SK-N-SH (cell line): ENCODE data around the gene GAB2. TPM values are rescaled to one million over a fixed set of nuclear protein-coding genes. Genes with fewer than 3 reads are reported as not detected.

Experiments
- CTCF ChIA-PET: fragments of 300-600, 350-600 bp; formaldehyde crosslinking; extraction: SDS; loops from one replicate; lab custom pipeline; 2021; lab: Yijun Ruan, JAX
- POLR2A ChIA-PET: fragments of 350-600 bp; sonication (Branson Sonifier 250); formaldehyde crosslinking; extraction: SDS; loops from one replicate; lab custom pipeline; 2020; ENCODE audit warnings: antibody characterized with exemption, inconsistent platforms; lab: Yijun Ruan, JAX
- DNase-seq: peaks from one replicate; pipeline ENCODE4 v3.0.0; 2012
- H2AFZ ChIP-seq: fragments of 200-600 bp; sonication (generic); 2 replicates; pipeline ENCODE4 v1.8.1; 2016; ENCODE audit warnings: antibody characterized with exemption, mild to moderate bottlenecking, low read depth
- H3F3A ChIP-seq: fragments of 200-600 bp; sonication (generic); replicated peaks from 2 replicates; pipeline ENCODE3; 2016; ENCODE audit warnings: antibody characterized with exemption, mild to moderate bottlenecking; ENCODE audit not compliant: insufficient read depth
- H3K27ac ChIP-seq, 2 experiments: fragments of 200-500 bp in 1 of 2; fragments of 200-600 bp in 1 of 2; sonication (Bioruptor generic) in 1 of 2; sonication (generic), shearing (Covaris generic) in 1 of 2; 2 replicates each; pipeline versions ENCODE4 v1.5.1 to v1.6.1; 2014 to 2016; ENCODE audit warnings: low read depth in 2 of 2, inconsistent platforms in 1 of 2, low read length in 1 of 2, mild to moderate bottlenecking in 1 of 2, mixed read lengths in 1 of 2
- H3K27me3 ChIP-seq: fragments of 200-600 bp; sonication (generic), shearing (Covaris generic); 2 replicates; pipeline ENCODE4 v1.6.1; 2016; ENCODE audit warnings: mixed run types; ENCODE audit not compliant: insufficient read depth
- H3K36me3 ChIP-seq, 2 experiments: fragments of 200-500 bp in 1 of 2; fragments of 200-600 bp in 1 of 2; sonication (Bioruptor generic) in 1 of 2; sonication (generic) in 1 of 2; replicated peaks in 1 of 2; 2 replicates each; pipeline versions ENCODE3 to v1.5.1; 2014 to 2016; ENCODE audit warnings: low read length in 1 of 2, mild to moderate bottlenecking in 1 of 2; ENCODE audit not compliant: insufficient read depth in 2 of 2, control insufficient read depth in 1 of 2
- H3K4me1 ChIP-seq, 2 experiments: fragments of 200-500 bp in 1 of 2; fragments of 200-600 bp in 1 of 2; sonication (Bioruptor generic) in 1 of 2; sonication (generic), shearing (Covaris generic) in 1 of 2; 2 replicates each; pipeline versions ENCODE4 v1.5.1 to v1.6.1; 2014 to 2016; ENCODE audit warnings: low read depth in 1 of 2, low read length in 1 of 2, mixed run types in 1 of 2; ENCODE audit not compliant: insufficient read depth in 2 of 2, control insufficient read depth in 1 of 2
- H3K4me2 ChIP-seq: fragments of 200-600 bp; sonication (generic), shearing (Covaris generic); 2 replicates; pipeline ENCODE4 v1.6.1; 2017; ENCODE audit warnings: mixed run types
- H3K4me3 ChIP-seq, 2 experiments: fragments of 200-500 bp in 1 of 2; fragments of 200-600 bp in 1 of 2; sonication (Bioruptor generic) in 1 of 2; sonication (generic), shearing (Covaris generic) in 1 of 2; 2 replicates each; pipeline versions ENCODE4 v1.5.1 to v1.8.1; 2014 to 2016; ENCODE audit warnings: low read depth in 2 of 2, inconsistent platforms in 1 of 2, low read length in 1 of 2, mild to moderate bottlenecking in 1 of 2, mixed read lengths in 1 of 2, moderate library complexity in 1 of 2
- H3K79me2 ChIP-seq: fragments of 200-600 bp; sonication (generic); 2 replicates; pipeline ENCODE4 v1.8.1; 2017; ENCODE audit warnings: mild to moderate bottlenecking; ENCODE audit not compliant: insufficient read depth
- H3K9ac ChIP-seq: fragments of 200-600 bp; sonication (generic); 2 replicates; pipeline ENCODE4 v1.6.1; 2017; ENCODE audit warnings: mixed run types
- H3K9me2 ChIP-seq: fragments of 200-600 bp; sonication (generic); 2 replicates; pipeline ENCODE4 v1.6.1; 2017; ENCODE audit warnings: mixed run types
- H3K9me3 ChIP-seq: fragments of 200-600 bp; sonication (generic); 2 replicates; pipeline ENCODE4 v1.6.1; 2017; ENCODE audit warnings: mixed run types, mild to moderate bottlenecking, moderate library complexity
- H4K20me1 ChIP-seq: fragments of 200-600 bp; sonication (generic); 2 replicates; pipeline ENCODE4 v1.6.1; 2017; ENCODE audit warnings: mild to moderate bottlenecking, mixed run types; ENCODE audit not compliant: insufficient read depth
- CHD2 ChIP-seq: fragments of 150-350 bp; IDR thresholded peaks from 2 replicates; pipeline ENCODE4 v1.6.1; 2018; ENCODE audit warnings: low read length; ENCODE audit not compliant: partially characterized antibody
- EZH2phosphoT487 ChIP-seq: fragments of 200-600 bp; sonication (generic); IDR thresholded peaks from 2 replicates; pipeline ENCODE4 v1.6.1; 2017; ENCODE audit warnings: low read depth, mixed run types, mild to moderate bottlenecking, antibody characterized with exemption, moderate library complexity, borderline replicate concordance
- FOSL2 ChIP-seq: IDR thresholded peaks from 2 replicates; pipeline ENCODE4 v1.4.0; 2012; ENCODE audit warnings: low read depth, mild to moderate bottlenecking, moderate library complexity, borderline replicate concordance
- JUND ChIP-seq: IDR thresholded peaks from 2 replicates; pipeline ENCODE4 v1.4.0; 2012
- MXI1 ChIP-seq: IDR thresholded peaks from 2 replicates; pipeline ENCODE4 v1.6.1; 2012; ENCODE audit warnings: mild to moderate bottlenecking, low read depth, low read length, improper control_type of control experiment
- NFIC ChIP-seq: IDR thresholded peaks from 2 replicates; pipeline ENCODE4 v1.4.0; 2012; ENCODE audit warnings: borderline replicate concordance
- NRF1 ChIP-seq: IDR thresholded peaks from 2 replicates; pipeline ENCODE4 v1.6.1; 2012; ENCODE audit warnings: low read depth, mild to moderate bottlenecking, low read length
- RAD21 ChIP-seq: IDR thresholded peaks from 2 replicates; pipeline ENCODE4 v1.6.1; 2012; ENCODE audit warnings: mild to moderate bottlenecking, low read length
- RXRA ChIP-seq: IDR thresholded peaks from 2 replicates; pipeline ENCODE4 v1.4.0; 2012; ENCODE audit warnings: low read depth, mild to moderate bottlenecking, borderline replicate concordance
- TAF1 ChIP-seq: IDR thresholded peaks from 2 replicates; pipeline ENCODE4 v1.6.1; 2012; ENCODE audit warnings: low read depth, mild to moderate bottlenecking, low read length, moderate library complexity, borderline replicate concordance
- TCF12 ChIP-seq: IDR thresholded peaks from 2 replicates; pipeline ENCODE4 v1.4.0; 2012
- TEAD4 ChIP-seq: IDR thresholded peaks from 2 replicates; pipeline ENCODE4 v1.4.0; 2012; ENCODE audit warnings: mild to moderate bottlenecking, borderline replicate concordance; ENCODE audit not compliant: insufficient read depth
- WGBS: methylation state at CpG from one replicate; pipeline ENCODE4 v1.1.6; 2017; ENCODE audit warnings: low lambda C conversion rate; 5-methylcytosine and 5-hydroxymethylcytosine counted together
- polyA plus RNA-seq, 3 experiments: library from polyadenylated mRNA; depleted of rRNA; stranded (reverse); fragments of >200 nt; gene quantifications; 2 replicates each; pipeline ENCODE4 v1.2.3, GENCODE V29; 2012
- TF ChIP-seq, protein P1 (sequence below): fragments of 200-600 bp; sonication (generic); IDR thresholded peaks from 2 replicates; pipeline ENCODE4 v1.6.1; 2017; ENCODE audit warnings: antibody characterized with exemption, mild to moderate bottlenecking, moderate library complexity
- TF ChIP-seq, protein P2 (sequence below): IDR thresholded peaks from 2 replicates; pipeline ENCODE4 v1.6.1; 2012; ENCODE audit warnings: mild to moderate bottlenecking, low read depth, low read length, moderate library complexity
- TF ChIP-seq, protein P3 (sequence below): IDR thresholded peaks from 2 replicates; pipeline ENCODE4 v1.4.0; 2012; ENCODE audit warnings: low read depth

GAB2 gene
- polyA plus RNA-seq, 1 of the 3 experiments (the other 2 are of a cell fraction) = 5.6 TPM

DNA sequence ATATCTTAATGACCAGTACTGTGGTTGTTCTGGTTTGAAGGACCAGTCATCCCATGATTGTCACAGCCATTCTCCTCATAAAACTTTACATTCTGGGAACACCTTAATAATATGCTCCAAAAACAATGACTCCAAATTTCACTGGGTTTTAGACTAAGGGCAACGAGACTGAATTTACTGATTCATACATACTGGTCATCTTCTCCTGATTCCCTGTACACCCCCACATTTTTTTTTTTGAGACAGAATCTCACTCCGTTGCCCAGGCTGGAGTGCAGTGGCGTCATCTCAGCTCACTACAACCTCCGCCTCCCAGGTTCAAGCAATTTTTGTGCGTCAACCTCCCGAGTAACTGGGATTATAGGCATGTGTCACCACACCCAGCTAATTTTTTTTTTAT is 78.9 kb downstream of the GAB2 start:
- TF ChIP-seq, protein P1, sequence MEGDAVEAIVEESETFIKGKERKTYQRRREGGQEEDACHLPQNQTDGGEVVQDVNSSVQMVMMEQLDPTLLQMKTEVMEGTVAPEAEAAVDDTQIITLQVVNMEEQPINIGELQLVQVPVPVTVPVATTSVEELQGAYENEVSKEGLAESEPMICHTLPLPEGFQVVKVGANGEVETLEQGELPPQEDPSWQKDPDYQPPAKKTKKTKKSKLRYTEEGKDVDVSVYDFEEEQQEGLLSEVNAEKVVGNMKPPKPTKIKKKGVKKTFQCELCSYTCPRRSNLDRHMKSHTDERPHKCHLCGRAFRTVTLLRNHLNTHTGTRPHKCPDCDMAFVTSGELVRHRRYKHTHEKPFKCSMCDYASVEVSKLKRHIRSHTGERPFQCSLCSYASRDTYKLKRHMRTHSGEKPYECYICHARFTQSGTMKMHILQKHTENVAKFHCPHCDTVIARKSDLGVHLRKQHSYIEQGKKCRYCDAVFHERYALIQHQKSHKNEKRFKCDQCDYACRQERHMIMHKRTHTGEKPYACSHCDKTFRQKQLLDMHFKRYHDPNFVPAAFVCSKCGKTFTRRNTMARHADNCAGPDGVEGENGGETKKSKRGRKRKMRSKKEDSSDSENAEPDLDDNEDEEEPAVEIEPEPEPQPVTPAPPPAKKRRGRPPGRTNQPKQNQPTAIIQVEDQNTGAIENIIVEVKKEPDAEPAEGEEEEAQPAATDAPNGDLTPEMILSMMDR = no peak
- TF ChIP-seq MXI1 = no peak
- TF ChIP-seq JUND = no peak
- TF ChIP-seq TAF1 = no peak
- TF ChIP-seq, protein P2, sequence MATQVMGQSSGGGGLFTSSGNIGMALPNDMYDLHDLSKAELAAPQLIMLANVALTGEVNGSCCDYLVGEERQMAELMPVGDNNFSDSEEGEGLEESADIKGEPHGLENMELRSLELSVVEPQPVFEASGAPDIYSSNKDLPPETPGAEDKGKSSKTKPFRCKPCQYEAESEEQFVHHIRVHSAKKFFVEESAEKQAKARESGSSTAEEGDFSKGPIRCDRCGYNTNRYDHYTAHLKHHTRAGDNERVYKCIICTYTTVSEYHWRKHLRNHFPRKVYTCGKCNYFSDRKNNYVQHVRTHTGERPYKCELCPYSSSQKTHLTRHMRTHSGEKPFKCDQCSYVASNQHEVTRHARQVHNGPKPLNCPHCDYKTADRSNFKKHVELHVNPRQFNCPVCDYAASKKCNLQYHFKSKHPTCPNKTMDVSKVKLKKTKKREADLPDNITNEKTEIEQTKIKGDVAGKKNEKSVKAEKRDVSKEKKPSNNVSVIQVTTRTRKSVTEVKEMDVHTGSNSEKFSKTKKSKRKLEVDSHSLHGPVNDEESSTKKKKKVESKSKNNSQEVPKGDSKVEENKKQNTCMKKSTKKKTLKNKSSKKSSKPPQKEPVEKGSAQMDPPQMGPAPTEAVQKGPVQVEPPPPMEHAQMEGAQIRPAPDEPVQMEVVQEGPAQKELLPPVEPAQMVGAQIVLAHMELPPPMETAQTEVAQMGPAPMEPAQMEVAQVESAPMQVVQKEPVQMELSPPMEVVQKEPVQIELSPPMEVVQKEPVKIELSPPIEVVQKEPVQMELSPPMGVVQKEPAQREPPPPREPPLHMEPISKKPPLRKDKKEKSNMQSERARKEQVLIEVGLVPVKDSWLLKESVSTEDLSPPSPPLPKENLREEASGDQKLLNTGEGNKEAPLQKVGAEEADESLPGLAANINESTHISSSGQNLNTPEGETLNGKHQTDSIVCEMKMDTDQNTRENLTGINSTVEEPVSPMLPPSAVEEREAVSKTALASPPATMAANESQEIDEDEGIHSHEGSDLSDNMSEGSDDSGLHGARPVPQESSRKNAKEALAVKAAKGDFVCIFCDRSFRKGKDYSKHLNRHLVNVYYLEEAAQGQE = no peak
- TF ChIP-seq, all 33 proteins: peak for 0
- H2AFZ ChIP-seq = no peak overlapping the region
- H3K4me2 ChIP-seq = no peak overlapping the region
- ChIA-PET CTCF (no interaction called here), POLR2A (interaction anchor here (1.4 kb wide), 1 partner anchor 20 kb away, joined by 3 read pairs; no protein-coding TSS in a partner anchor)
- no peak overlapping the region for H3K4me3 ChIP-seq
- peaks cover 10% of the 10 kb centered on the region; the same call in 1 of the 2 replicates for H3K79me2 ChIP-seq
- peaks cover 0 to 4% of the 10 kb centered on the region in 2 experiments; a peak in 2 of 4 replicates for H3K4me1 ChIP-seq
- 93% methylated on average over 6 of the region's 6 CpGs for WGBS
- no peaks in the 10 kb centered on the region for H3K9me3 ChIP-seq
- no peak overlapping the region for H3K27ac ChIP-seq
- no peaks in the 10 kb centered on the region for H3F3A ChIP-seq
- no peaks in the 10 kb centered on the region for H3K36me3 ChIP-seq
- no peak for DNase-seq
- H3K27me3 ChIP-seq = no peaks in the 10 kb centered on the region
- no peaks in the 10 kb centered on the region for H3K9me2 ChIP-seq
- no peak overlapping the region for H3K9ac ChIP-seq
- no peaks in the 10 kb centered on the region for H4K20me1 ChIP-seq

DNA sequence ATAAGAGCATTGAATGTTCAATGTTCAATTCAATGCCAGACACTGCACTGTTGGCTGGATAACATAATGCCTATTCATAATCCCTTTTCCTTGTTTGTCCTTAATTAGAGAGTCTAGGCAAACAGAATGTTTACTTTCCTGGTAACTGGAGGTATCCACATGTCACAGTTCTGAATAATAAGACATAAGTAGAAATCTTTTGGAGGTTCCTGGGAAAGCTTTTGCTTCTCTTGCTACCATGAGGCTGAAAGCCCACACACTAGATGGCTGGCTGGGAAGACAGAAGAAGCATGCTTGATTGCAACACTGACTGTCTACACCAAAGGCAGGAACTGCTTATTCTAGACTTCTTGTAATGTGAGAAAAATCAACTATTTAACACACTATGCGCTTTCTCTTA is 79.5 kb downstream of the GAB2 start:
- peaks cover 10% of the 10 kb centered on the region; the same call in 1 of the 2 replicates for H3K79me2 ChIP-seq
- CTCF ChIA-PET = interaction anchor here (0.7 kb wide), 1 partner anchor 179 kb away, joined by 3 read pairs; no protein-coding TSS in a partner anchor

More for the DNA sequence above, 79.5 kb downstream of the GAB2 start:
- Histone ChIP-seq H3K4me2 (no peak overlapping the region), H2AFZ (no peak overlapping the region), H3K9ac (no peak overlapping the region), H3K27ac (no peak overlapping the region), H3K9me2 (no peaks in the 10 kb centered on the region), H3K36me3 (no peaks in the 10 kb centered on the region), H3K27me3 (no peaks in the 10 kb centered on the region), H3K9me3 (no peaks in the 10 kb centered on the region), H3F3A (no peaks in the 10 kb centered on the region), H3K4me1 (peaks cover 0 to 2% of the 10 kb centered on the region in 2 experiments; a peak in 2 of 4 replicates), H3K4me3 (no peak overlapping the region), H4K20me1 (no peaks in the 10 kb centered on the region)
- 93% methylated on average over 1 of the region's 1 CpG for WGBS
- TF ChIP-seq RAD21 (no peak), EZH2phosphoT487 (no peak), NRF1 (no peak), FOSL2 (no peak), TEAD4 (no peak), NFIC (no peak), TCF12 (no peak), RXRA (no peak), CHD2 (no peak)
- TF ChIP-seq, protein P3, sequence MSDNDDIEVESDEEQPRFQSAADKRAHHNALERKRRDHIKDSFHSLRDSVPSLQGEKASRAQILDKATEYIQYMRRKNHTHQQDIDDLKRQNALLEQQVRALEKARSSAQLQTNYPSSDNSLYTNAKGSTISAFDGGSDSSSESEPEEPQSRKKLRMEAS = no peak
- POLR2A ChIA-PET = no interaction called here
- DNase-seq = no peak
